Measurements from ENCODE around the gene TRAPPC8.

GRCh38 chr18:31783059-31783458, 159.9 kb downstream of the TRAPPC8 start:
- TF ChIP-seq CTCF (IDR thresholded peaks at IDR 0.05) = no peak
- no peak for TF ChIP-seq POLR2A (IDR thresholded peaks at IDR 0.05)

Data from thyroid gland (tissue), 4 donors.